Activated naive CD8-positive, alpha-beta T cell treated with anti-CD3 and anti-CD28 coated beads, Interleukin-2, amount 10 ng/mL, durations not matched to agents 7 days and 5 days (primary cell): Measurements from ENCODE around the gene MAGEB4. TPM values are rescaled to one million over a fixed set of nuclear protein-coding genes. Genes with fewer than 3 reads are reported as not detected.

Source experiments
- ATAC-seq: fragments of 150-1000 bp; cut with Tn5 transposase; one replicate; pipeline ENCODE4 v1.10.0; 2021; ENCODE audit warnings: low read depth, moderate library complexity
- POLR2A ChIA-PET: fragments of 350-600 bp; sonication (Branson Sonifier 250); formaldehyde crosslinking; loops from one replicate; lab custom pipeline; 2021; ENCODE audit warnings: antibody characterized with exemption; lab: Charles Lee
- DNase-seq: peaks from one replicate; pipeline ENCODE4 v3.0.0; 2021
- H3K27ac Mint-ChIP-seq: one replicate; pipeline ENCODE4 v1.8.0; 2022; ENCODE audit warnings: mild to moderate bottlenecking, mixed read lengths
- H3K27me3 Mint-ChIP-seq: one replicate; pipeline ENCODE4 v1.8.0; 2022; ENCODE audit warnings: mild to moderate bottlenecking, moderate library complexity, mixed read lengths
- H3K36me3 Mint-ChIP-seq: one replicate; pipeline ENCODE4 v1.8.0; 2021; ENCODE audit warnings: mild to moderate bottlenecking, mixed read lengths
- H3K4me1 Mint-ChIP-seq: one replicate; pipeline ENCODE4 v1.8.0; 2021; ENCODE audit warnings: mixed read lengths
- H3K4me3 Mint-ChIP-seq: one replicate; pipeline ENCODE4 v1.8.0; 2022; ENCODE audit warnings: mild to moderate bottlenecking, moderate library complexity, mixed read lengths
- H3K9me3 Mint-ChIP-seq: one replicate; pipeline ENCODE4 v1.8.0; 2021; ENCODE audit warnings: mixed read lengths
- total RNA-seq, 2 experiments: library from RNA; stranded (reverse); gene quantifications; one replicate each; pipeline ENCODE4 v1.2.3, GENCODE V29; 2021

The MAGEB4 gene
- total RNA-seq, 2 experiments from 2014 or later: not detected

DNA sequence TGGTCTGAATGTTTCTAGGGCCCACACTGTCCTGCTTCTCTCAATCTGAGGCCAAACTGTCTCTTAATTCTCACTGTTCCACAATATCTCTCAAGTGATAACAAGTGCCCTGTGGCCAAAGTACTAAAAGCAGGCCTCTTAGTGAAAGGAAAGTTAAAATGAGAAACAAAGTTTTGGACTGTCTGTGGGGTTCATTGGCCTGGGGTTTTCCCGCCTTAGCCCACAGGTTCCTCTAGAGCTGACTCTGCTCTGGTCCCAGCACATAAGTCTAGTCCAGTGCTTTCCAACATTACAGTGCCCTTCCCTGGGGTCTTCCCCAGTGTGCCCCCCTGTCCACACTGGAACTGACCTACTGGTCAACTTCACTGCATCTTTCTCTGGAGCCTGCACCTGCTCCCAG, 11.5 kb downstream of the MAGEB4 start:
- POLR2A ChIA-PET: no interaction called here
- H3K4me3 Mint-ChIP-seq: no peak overlapping the region

GRCh38 chrX:30259927-30260326, 18.1 kb downstream of the MAGEB4 start:
- Mint-ChIP-seq H3K4me1 (no peaks in the 10 kb centered on the region), H3K27ac (no peak overlapping the region), H3K9me3 (no peaks in the 10 kb centered on the region), H3K27me3 (peaks cover 3% of the 10 kb centered on the region), H3K36me3 (no peaks in the 10 kb centered on the region), H3K4me3 (no peak overlapping the region)
- no peak for ATAC-seq
- DNase-seq: no peak
- POLR2A ChIA-PET: no interaction called here

More for the DNA sequence above, 11.5 kb downstream of the MAGEB4 start:
- Mint-ChIP-seq H3K9me3 (no peaks in the 10 kb centered on the region), H3K27ac (no peak overlapping the region), H3K27me3 (peaks cover 3% of the 10 kb centered on the region), H3K4me1 (no peaks in the 10 kb centered on the region), H3K36me3 (no peaks in the 10 kb centered on the region)
- DNase-seq (no peak), ATAC-seq (no peak)

DNA sequence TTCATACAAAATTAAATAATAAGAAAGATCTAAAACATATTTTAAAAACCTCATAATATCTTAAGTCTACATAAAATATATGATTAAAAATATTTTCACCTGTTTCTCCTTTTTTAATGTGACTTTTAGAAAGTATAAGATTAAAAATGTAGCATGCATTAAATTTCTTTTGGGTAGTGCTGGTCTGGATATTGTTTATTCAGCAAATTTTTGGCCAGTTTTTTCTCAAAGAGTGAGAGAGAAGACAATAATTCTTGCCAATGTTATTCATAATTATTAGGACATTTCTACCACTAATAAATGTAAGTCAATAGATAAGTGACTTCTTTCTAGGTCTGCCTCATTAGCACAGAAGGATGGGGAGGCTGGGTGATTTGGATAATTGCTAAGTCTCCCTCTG, 19.2 kb downstream of the MAGEB4 start:
- Mint-ChIP-seq H3K4me1 (no peaks in the 10 kb centered on the region), H3K9me3 (no peaks in the 10 kb centered on the region), H3K36me3 (no peaks in the 10 kb centered on the region), H3K27ac (no peak overlapping the region), H3K27me3 (peaks cover 3% of the 10 kb centered on the region), H3K4me3 (no peak overlapping the region)
- no peak for DNase-seq
- ATAC-seq: no peak
- POLR2A ChIA-PET: no interaction called here

DNA sequence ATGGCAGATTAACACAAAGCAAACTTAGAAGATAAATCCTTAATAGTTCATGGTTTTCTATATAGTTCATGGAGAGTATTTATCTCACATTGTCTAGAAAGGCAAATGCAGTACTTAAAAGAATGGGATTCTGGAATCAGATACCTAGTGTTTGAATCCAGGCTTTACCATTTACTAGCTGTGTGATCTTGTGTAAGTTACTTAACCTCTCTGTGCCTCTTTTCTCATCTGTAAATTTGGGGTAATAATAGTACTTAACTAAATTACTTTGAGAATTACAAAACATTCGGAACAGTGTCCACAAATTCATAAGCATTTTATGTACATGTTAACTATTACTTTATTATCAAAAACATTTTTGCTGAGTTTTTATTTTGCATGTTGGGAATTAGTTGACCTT, 21.0 kb downstream of the MAGEB4 start:
- no peak overlapping the region for H3K4me3 Mint-ChIP-seq
- no peaks in the 10 kb centered on the region for H3K9me3 Mint-ChIP-seq
- DNase-seq (no peak), ATAC-seq (no peak)
- POLR2A ChIA-PET: no interaction called here
- no peaks in the 10 kb centered on the region for H3K27me3 Mint-ChIP-seq
- no peaks in the 10 kb centered on the region for H3K4me1 Mint-ChIP-seq
- no peaks in the 10 kb centered on the region for H3K36me3 Mint-ChIP-seq
- H3K27ac Mint-ChIP-seq: no peak overlapping the region

- POLR2A ChIA-PET: no interaction called here
- H3K27me3 Mint-ChIP-seq: no peaks in the 10 kb centered on the region
- no peak overlapping the region for H3K4me3 Mint-ChIP-seq
Observed at GRCh38 chrX:30270639-30271038, 28.8 kb downstream of the MAGEB4 start.

GRCh38 chrX:30275498-30275897, 33.7 kb downstream of the MAGEB4 start:
- POLR2A ChIA-PET: no interaction called here
- H3K9me3 Mint-ChIP-seq: no peaks in the 10 kb centered on the region
- ATAC-seq: no peak

More at GRCh38 chrX:30270639-30271038, 28.8 kb downstream of the MAGEB4 start:
- no peak for DNase-seq
- Mint-ChIP-seq H3K36me3 (no peaks in the 10 kb centered on the region), H3K4me1 (no peaks in the 10 kb centered on the region), H3K9me3 (no peaks in the 10 kb centered on the region), H3K27ac (no peak overlapping the region)
- no peak for ATAC-seq

GRCh38 chrX:30278365-30278764, 36.6 kb downstream of the MAGEB4 start:
- Mint-ChIP-seq H3K27ac (no peak overlapping the region), H3K4me3 (no peak overlapping the region), H3K36me3 (no peaks in the 10 kb centered on the region), H3K4me1 (no peaks in the 10 kb centered on the region), H3K9me3 (no peaks in the 10 kb centered on the region), H3K27me3 (no peaks in the 10 kb centered on the region)
- no peak for ATAC-seq
- no peak for DNase-seq
- POLR2A ChIA-PET: no interaction called here

More at GRCh38 chrX:30275498-30275897, 33.7 kb downstream of the MAGEB4 start:
- Mint-ChIP-seq H3K4me1 (no peaks in the 10 kb centered on the region), H3K4me3 (no peak overlapping the region), H3K27me3 (no peaks in the 10 kb centered on the region), H3K27ac (no peak overlapping the region), H3K36me3 (no peaks in the 10 kb centered on the region)
- DNase-seq: no peak

GRCh38 chrX:30280428-30280827, 38.6 kb downstream of the MAGEB4 start:
- ATAC-seq: no peak
- Mint-ChIP-seq H3K9me3 (no peaks in the 10 kb centered on the region), H3K27ac (no peak overlapping the region), H3K27me3 (no peaks in the 10 kb centered on the region), H3K36me3 (no peaks in the 10 kb centered on the region), H3K4me1 (peaks cover 1% of the 10 kb centered on the region), H3K4me3 (no peak overlapping the region)
- DNase-seq: no peak
- POLR2A ChIA-PET: no interaction called here

DNA sequence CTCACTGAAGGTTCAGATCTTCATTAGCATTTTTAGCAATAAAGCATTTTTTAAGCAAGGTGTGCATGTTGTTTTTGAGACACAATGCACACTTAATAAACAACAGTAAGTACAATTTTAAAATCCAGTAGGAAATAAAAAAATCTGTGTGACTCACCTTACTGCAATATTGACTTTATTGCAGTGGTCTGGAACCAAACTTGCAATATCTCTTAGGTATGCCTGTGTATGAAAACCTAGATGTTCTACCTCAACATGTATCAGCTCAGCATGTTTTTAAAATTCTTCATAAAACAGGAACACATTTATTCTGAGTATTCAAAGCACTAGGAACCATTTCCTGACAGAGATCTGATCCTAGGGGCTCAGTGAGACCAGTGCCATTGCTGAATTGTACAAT, 40.7 kb downstream of the MAGEB4 start:
- DNase-seq (no peak), ATAC-seq (no peak)
- H3K27me3 Mint-ChIP-seq: no peaks in the 10 kb centered on the region
- no peak overlapping the region for H3K4me3 Mint-ChIP-seq
- no peaks in the 10 kb centered on the region for H3K9me3 Mint-ChIP-seq
- peaks cover 1% of the 10 kb centered on the region for H3K4me1 Mint-ChIP-seq
- H3K36me3 Mint-ChIP-seq: no peaks in the 10 kb centered on the region
- H3K27ac Mint-ChIP-seq: no peak overlapping the region
- POLR2A ChIA-PET: no interaction called here

DNA sequence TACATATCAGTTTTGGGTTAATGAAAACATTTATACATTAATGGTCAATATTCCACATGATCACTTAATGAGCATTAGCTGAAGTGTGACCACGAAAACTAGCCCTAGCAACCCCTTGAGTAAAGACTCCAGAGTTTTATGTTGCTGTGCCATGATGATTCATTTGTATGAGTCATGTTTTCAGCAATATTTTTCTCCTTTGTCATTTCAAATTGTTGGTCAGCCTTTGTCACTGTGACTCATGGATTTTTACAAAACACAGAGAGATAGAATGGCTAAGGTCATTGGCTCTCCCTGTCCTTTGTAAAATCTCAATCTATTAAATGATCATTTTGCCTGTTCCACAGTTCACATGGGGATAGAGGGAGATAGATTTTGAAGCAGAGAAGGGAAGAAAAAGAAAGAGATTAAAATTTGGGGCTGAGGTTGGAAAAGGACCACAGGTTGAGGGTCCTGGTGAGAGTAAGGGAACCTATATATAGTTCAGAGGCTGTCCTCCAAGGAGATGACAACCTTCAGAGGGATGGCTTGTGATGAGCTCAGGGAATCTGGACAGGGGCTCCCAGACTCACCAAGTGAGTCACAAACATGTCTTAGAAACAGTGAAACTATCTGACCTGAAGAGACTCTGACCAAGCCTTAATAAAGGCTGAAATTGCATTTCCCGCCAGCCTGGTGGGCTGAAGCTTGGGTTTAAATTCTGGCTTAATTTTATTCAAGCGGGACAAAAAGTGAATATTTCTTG, 41.8 kb downstream of the MAGEB4 start:
- Mint-ChIP-seq H3K9me3 (no peaks in the 10 kb centered on the region), H3K36me3 (no peaks in the 10 kb centered on the region), H3K4me3 (no peak overlapping the region)

More for the DNA sequence above, 41.8 kb downstream of the MAGEB4 start:
- H3K27me3 Mint-ChIP-seq: no peaks in the 10 kb centered on the region
- POLR2A ChIA-PET: no interaction called here
- H3K4me1 Mint-ChIP-seq: peaks cover 1% of the 10 kb centered on the region
- no peak overlapping the region for H3K27ac Mint-ChIP-seq
- DNase-seq: no peak
- ATAC-seq: no peak

Other genes with a start within 250 kb of the MAGEB4 start
- not detected for gene MAGEB2, start 26.4 kb upstream of the MAGEB4 start, total RNA-seq
- gene MAGEB3, start 11.3 kb upstream of the MAGEB4 start, total RNA-seq: not detected
- gene MAGEB1, start 5.1 kb downstream of the MAGEB4 start, total RNA-seq: not detected
- not detected for gene NR0B1, start 67.4 kb downstream of the MAGEB4 start, total RNA-seq